Hepatocyte (in vitro differentiated cells): ENCODE measurements around the gene FGF12.

ENCODE experiments used
- CTCF ChIP-seq: fragments of 200-600 bp; sonication (generic); IDR thresholded peaks from 2 replicates; pipeline ENCODE4 v1.5.1; 2016; ENCODE audit warnings: antibody characterized with exemption, mild to moderate bottlenecking; ENCODE audit not compliant: poor library complexity
- EZH2 ChIP-seq: fragments of 200-600 bp; sonication (generic); IDR thresholded peaks from 2 replicates; pipeline ENCODE4 v1.6.1; 2016; ENCODE audit warnings: antibody characterized with exemption, mild to moderate bottlenecking, borderline replicate concordance
- EZH2phosphoT487 ChIP-seq: fragments of 200-600 bp; sonication (generic); IDR thresholded peaks from one replicate; pipeline ENCODE4 v1.6.1; 2018; ENCODE audit warnings: antibody characterized with exemption, mild to moderate bottlenecking, low read depth, moderate library complexity; ENCODE audit not compliant: unreplicated experiment, severe bottlenecking

- no peak for TF ChIP-seq CTCF
- no peak for TF ChIP-seq EZH2
- TF ChIP-seq EZH2phosphoT487, result no peak
These were observed 503.5 kb downstream of the FGF12 start for GRCh38 chr3:192223815-192224214.
